ENCODE measurements around the gene PAPPA2. TPM values are rescaled to one million over a fixed set of nuclear protein-coding genes. Genes with fewer than 3 reads are reported as not detected.

PAPPA2 gene
- total RNA-seq, 1 experiment from 2014 or later, result 0.81 TPM

DNA sequence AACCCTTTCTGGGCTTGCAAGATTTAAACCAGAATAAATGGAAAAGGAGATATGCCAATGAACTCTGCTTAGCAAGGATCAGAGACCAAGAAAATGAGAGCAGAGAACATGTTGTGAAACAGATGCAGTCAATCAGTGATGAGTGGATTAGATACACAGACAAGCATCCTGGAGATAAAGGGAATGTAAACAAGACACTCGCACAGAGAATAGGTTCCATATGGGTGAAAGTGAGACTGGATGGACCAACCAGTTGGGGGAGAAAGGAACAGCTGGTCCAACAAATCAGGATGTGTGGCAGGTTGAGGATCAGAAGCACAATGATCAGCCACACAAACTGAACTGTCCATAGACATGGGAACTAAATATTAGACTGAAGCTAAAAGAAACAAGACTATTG is 363.3 kb downstream of the PAPPA2 start:
- Histone ChIP-seq H4K8ac (replicated peaks; ENCODE audit: insufficient read length, low read depth, low read length) (no peak overlapping the region), H2BK5ac (ENCODE audit: insufficient read length, low read length) (no peak overlapping the region), H3K79me1 (ENCODE audit: insufficient read depth, low read depth, low read length, poor library complexity, severe bottlenecking) (no peaks in the 10 kb centered on the region), H3K4ac (ENCODE audit: low read depth, low read length) (no peak overlapping the region), H3K56ac (ENCODE audit: insufficient read length, low read depth, low read length) (no peak overlapping the region), H3K27ac (ENCODE audit: insufficient read length, low read depth, low read length) (no peak overlapping the region), H3K27me3 (ENCODE audit: insufficient read depth, low read length) (no peaks in the 10 kb centered on the region), H3K23me2 (ENCODE audit: insufficient read length, low read depth, low read length, poor library complexity, severe bottlenecking) (no peaks in the 10 kb centered on the region), H4K20me1 (ENCODE audit: control insufficient read depth, insufficient read depth, insufficient read length) (no peaks in the 10 kb centered on the region), H3K4me1 (ENCODE audit: insufficient read depth, low read length) (no peaks in the 10 kb centered on the region; the same call in 1 of the 2 replicates), H3K23ac (ENCODE audit: insufficient read length, low read depth, low read length) (no peak overlapping the region), H2AK5ac (ENCODE audit: insufficient read length, low read length) (no peak overlapping the region), H4K5ac (ENCODE audit: insufficient read length, low read depth, low read length) (no peak overlapping the region), H4K91ac (ENCODE audit: insufficient read length, low read depth, low read length) (no peak overlapping the region), H3K18ac (ENCODE audit: insufficient read length, low read depth, low read length) (no peak overlapping the region), H3T11ph (ENCODE audit: low read length) (no peak overlapping the region), H2BK120ac (ENCODE audit: low read depth, low read length, poor library complexity, severe bottlenecking) (no peak overlapping the region), H3K14ac (ENCODE audit: insufficient read depth, low read length) (no peak overlapping the region), H2BK15ac (ENCODE audit: low read depth, low read length) (no peak overlapping the region), H2BK12ac (ENCODE audit: insufficient read length, low read depth, low read length) (no peak overlapping the region), H3K9me3 (ENCODE audit: control insufficient read depth, low read depth, low read length) (no peaks in the 10 kb centered on the region), H3K4me2 (ENCODE audit: insufficient read depth, insufficient read length, low read length) (no peak overlapping the region), H2BK20ac (ENCODE audit: low read depth, low read length, poor library complexity, severe bottlenecking) (no peak overlapping the region), H3K9ac (ENCODE audit: extremely low read depth, insufficient read length, low read length) (no peak overlapping the region), H2AFZ (ENCODE audit: low read length) (no peak overlapping the region), H3K79me2 (ENCODE audit: insufficient read depth, low read length) (no peaks in the 10 kb centered on the region)
- no peaks in the 10 kb centered on the region for H3K36me3 Mint-ChIP-seq (ENCODE audit: insufficient read depth in 1 of 3, low read depth in 3 of 3)
- TF ChIP-seq, protein P1, sequence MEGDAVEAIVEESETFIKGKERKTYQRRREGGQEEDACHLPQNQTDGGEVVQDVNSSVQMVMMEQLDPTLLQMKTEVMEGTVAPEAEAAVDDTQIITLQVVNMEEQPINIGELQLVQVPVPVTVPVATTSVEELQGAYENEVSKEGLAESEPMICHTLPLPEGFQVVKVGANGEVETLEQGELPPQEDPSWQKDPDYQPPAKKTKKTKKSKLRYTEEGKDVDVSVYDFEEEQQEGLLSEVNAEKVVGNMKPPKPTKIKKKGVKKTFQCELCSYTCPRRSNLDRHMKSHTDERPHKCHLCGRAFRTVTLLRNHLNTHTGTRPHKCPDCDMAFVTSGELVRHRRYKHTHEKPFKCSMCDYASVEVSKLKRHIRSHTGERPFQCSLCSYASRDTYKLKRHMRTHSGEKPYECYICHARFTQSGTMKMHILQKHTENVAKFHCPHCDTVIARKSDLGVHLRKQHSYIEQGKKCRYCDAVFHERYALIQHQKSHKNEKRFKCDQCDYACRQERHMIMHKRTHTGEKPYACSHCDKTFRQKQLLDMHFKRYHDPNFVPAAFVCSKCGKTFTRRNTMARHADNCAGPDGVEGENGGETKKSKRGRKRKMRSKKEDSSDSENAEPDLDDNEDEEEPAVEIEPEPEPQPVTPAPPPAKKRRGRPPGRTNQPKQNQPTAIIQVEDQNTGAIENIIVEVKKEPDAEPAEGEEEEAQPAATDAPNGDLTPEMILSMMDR (conservative IDR thresholded peaks at IDR 0.05), result no peak
- DNase-seq, result no peak
- no peaks in the 10 kb centered on the region; a peak in 1 of 5 replicates for H3K9me3 Mint-ChIP-seq
- no CpG with 5 or more reads among the region's 1 CpG for WGBS (ENCODE audit: extremely low coverage, insufficient read length, low lambda C conversion rate)
- no peaks in the 10 kb centered on the region for H3K27me3 Mint-ChIP-seq (ENCODE audit: low read depth)
- peaks cover 0 to 2% of the 10 kb centered on the region in 2 experiments; a peak in 1 of 4 replicates for H3K4me1 Mint-ChIP-seq
- H3K27ac Mint-ChIP-seq, result no peak overlapping the region
- H3K4me3 Mint-ChIP-seq, result no peak overlapping the region
